Left lung (tissue), 10 donors: Measurements from ENCODE around the gene GSTO1. TPM values are rescaled to one million over a fixed set of nuclear protein-coding genes. Genes with fewer than 3 reads are reported as not detected.

Source experiments
- ATAC-seq: fragments of 200-7000 bp; cut with Tn5 transposase; one replicate; pipeline ENCODE4 v1.9.1; 2020; ENCODE audit warnings: moderate library complexity
- DNase-seq, 4 donors: peaks; one replicate each; pipeline ENCODE4 v3.0.0-alpha.2; 2013 to 2020
- H3K27ac ChIP-seq, 2 donors: fragments of 200-600 bp; sonication (generic) in 1 of 2; one replicate each; pipeline versions ENCODE4 v1.5.0 to v1.8.0; 2020 to 2021
- H3K27me3 ChIP-seq, 2 donors: fragments of 200-600 bp; sonication (generic) in 1 of 2; one replicate each; pipeline versions ENCODE4 v1.5.0 to v1.8.0; 2020 to 2021
- H3K36me3 ChIP-seq, 2 donors: fragments of 200-600 bp; sonication (generic) in 1 of 2; one replicate each; pipeline versions ENCODE4 v1.5.0 to v1.8.0; 2020 to 2021
- H3K4me1 ChIP-seq, 2 donors: fragments of 200-600 bp; one replicate each; pipeline ENCODE4 v1.8.0; 2021
- H3K4me3 ChIP-seq, 2 donors: fragments of 200-600 bp; sonication (generic) in 1 of 2; one replicate each; pipeline versions ENCODE4 v1.5.0 to v1.8.0; 2020 to 2021; ENCODE audit warnings: mild to moderate bottlenecking in 1 of 2
- H3K9me3 ChIP-seq, 2 donors: fragments of 200-600 bp; sonication (generic) in 1 of 2; one replicate each; pipeline versions ENCODE4 v1.5.0 to v1.8.0; 2020 to 2021
- CTCF ChIP-seq, 2 donors: fragments of 200-600 bp; sonication (generic) in 1 of 2; IDR thresholded peaks; one replicate each; pipeline versions ENCODE4 v1.5.0 to v1.8.0; 2021; ENCODE audit warnings: antibody characterized with exemption in 2 of 2
- intact Hi-C, 2 donors: fragments of 100-400 bp; cut with DNase I; formaldehyde crosslinking; loops; one replicate each; pipeline versions ENCODE4 v1.11.2 to v1.14.2; 2022
- polyA plus RNA-seq, 6 donors: library from polyadenylated mRNA; unstranded; fragments of 120-200 nt; gene quantifications; one replicate each; pipeline ENCODE4 v1.2.1, GENCODE V29; 2013; ENCODE audit not compliant: insufficient read length in 6 of 6
- total RNA-seq, 2 donors: library from RNA; stranded (reverse); fragmentation: NEBNext Ultra II Directional; extraction: Animal tissue kit (Norgen Biotek cat#: 25700); gene quantifications; one replicate each; pipeline ENCODE4 v1.2.1, GENCODE V29; 2021
- donor health status: DM: no; HTN: yes; CAD: no.
- donor health status: DM: no; HTN: no; CAD: no.

GSTO1 gene
- total and polyA plus RNA-seq, 8 donors = 83.1 to 157 (median 90.2) TPM

- H3K4me1 ChIP-seq = peaks cover 0 to 46% of the 10 kb centered on the region in 2 donors
- intact Hi-C loops = no loop called here
- no peaks in the 10 kb centered on the region for H3K9me3 ChIP-seq
- no peak for TF ChIP-seq CTCF (IDR thresholded peaks at IDR 0.05)
- DNase-seq (no peak), ATAC-seq (no peak)
- no peak overlapping the region for H3K4me3 ChIP-seq
- peaks cover 0 to 53% of the 10 kb centered on the region in 2 donors for H3K36me3 ChIP-seq
- no peaks in the 10 kb centered on the region for H3K27me3 ChIP-seq
- H3K27ac ChIP-seq = peak overlapping the region in 1 of 2 donors; percentile 23
Measured at GRCh38 chr10:104307576-104308438, 53.1 kb downstream of the GSTO1 start.

- DNase-seq (no peak), ATAC-seq (no peak)
- TF ChIP-seq CTCF (IDR thresholded peaks at IDR 0.05) = no peak
- Histone ChIP-seq H3K27me3 (no peaks in the 10 kb centered on the region), H3K36me3 (peaks cover 0 to 59% of the 10 kb centered on the region in 2 donors), H3K9me3 (no peaks in the 10 kb centered on the region), H3K4me1 (peaks cover 0 to 46% of the 10 kb centered on the region in 2 donors), H3K4me3 (no peak overlapping the region), H3K27ac (peak overlapping the region in 1 of 2 donors; percentile 23)
- intact Hi-C loops = no loop called here
Measured at GRCh38 chr10:104308439-104308903, 53.8 kb downstream of the GSTO1 start.

- no peak for ATAC-seq
- Histone ChIP-seq H3K36me3 (peaks cover 0 to 77% of the 10 kb centered on the region in 2 donors), H3K4me1 (peaks cover 0 to 43% of the 10 kb centered on the region in 2 donors), H3K9me3 (no peaks in the 10 kb centered on the region), H3K4me3 (no peak overlapping the region), H3K27ac (peak overlapping the region; percentile 30 to 41), H3K27me3 (no peaks in the 10 kb centered on the region)
- DNase-seq = no peak
- intact Hi-C loops = no loop called here
- no peak for TF ChIP-seq CTCF (IDR thresholded peaks at IDR 0.05)
Measured at GRCh38 chr10:104309980-104310978, 55.6 kb downstream of the GSTO1 start.

GRCh38 chr10:104311184-104311720 is 56.6 kb downstream of the GSTO1 start:
- Histone ChIP-seq H3K36me3 (peaks cover 0 to 87% of the 10 kb centered on the region in 2 donors), H3K27me3 (no peaks in the 10 kb centered on the region), H3K27ac (peak overlapping the region in 1 of 2 donors; percentile 15), H3K4me1 (peaks cover 0 to 40% of the 10 kb centered on the region in 2 donors), H3K9me3 (no peaks in the 10 kb centered on the region), H3K4me3 (no peak overlapping the region)
- no peak for TF ChIP-seq CTCF (IDR thresholded peaks at IDR 0.05)
- no peak for ATAC-seq
- intact Hi-C loops = no loop called here
- no peak for DNase-seq
